CD4-positive, alpha-beta T cell treated with Interleukin-17A for 1 hour (primary cell): ENCODE measurements around the gene ACBD6.

ENCODE experiments used
- DNase-seq: peaks from one replicate; pipeline ENCODE4 v3.0.0-alpha.2; 2020

Gene ACBD6

GRCh38 chr1:180363246-180363995 is 139.0 kb downstream of the ACBD6 start:
- no peak for DNase-seq

GRCh38 chr1:180360333-180361075 is 141.9 kb downstream of the ACBD6 start:
- no peak for DNase-seq

- DNase-seq: no peak
These were observed 143.7 kb downstream of the ACBD6 start for GRCh38 chr1:180358649-180359048.

GRCh38 chr1:180353945-180354344 is 148.4 kb downstream of the ACBD6 start:
- DNase-seq: no peak

- DNase-seq: no peak
These were observed 149.8 kb downstream of the ACBD6 start for GRCh38 chr1:180352588-180352987.

GRCh38 chr1:180352021-180352420 is 150.4 kb downstream of the ACBD6 start:
- DNase-seq: no peak

- DNase-seq: no peak
These were observed 157.2 kb downstream of the ACBD6 start for GRCh38 chr1:180345148-180345547.

- DNase-seq: no peak
These were observed 158.2 kb downstream of the ACBD6 start for GRCh38 chr1:180343921-180344769.

- DNase-seq: no peak
These were observed 175.3 kb downstream of the ACBD6 start for GRCh38 chr1:180327089-180327488.

GRCh38 chr1:180312926-180313325 is 189.5 kb downstream of the ACBD6 start:
- DNase-seq: no peak

GRCh38 chr1:180311011-180311730 is 191.2 kb downstream of the ACBD6 start:
- DNase-seq: no peak

GRCh38 chr1:180310095-180310494 is 192.3 kb downstream of the ACBD6 start:
- no peak for DNase-seq

- no peak for DNase-seq
These were observed 193.0 kb downstream of the ACBD6 start for GRCh38 chr1:180309338-180309737.

GRCh38 chr1:180301135-180301742 is 201.1 kb downstream of the ACBD6 start:
- DNase-seq: no peak

- no peak for DNase-seq
These were observed 202.7 kb downstream of the ACBD6 start for GRCh38 chr1:180299479-180300221.

GRCh38 chr1:180295999-180296398 is 206.4 kb downstream of the ACBD6 start:
- DNase-seq: no peak

GRCh38 chr1:180294711-180295110 is 207.7 kb downstream of the ACBD6 start:
- no peak for DNase-seq

- no peak for DNase-seq
These were observed 211.4 kb downstream of the ACBD6 start for GRCh38 chr1:180291004-180291403.

- DNase-seq: no peak
These were observed 211.9 kb downstream of the ACBD6 start for GRCh38 chr1:180290265-180291001.

GRCh38 chr1:180288940-180289339 is 213.4 kb downstream of the ACBD6 start:
- no peak for DNase-seq
